GM23338 (cell line): ENCODE results near the gene STOX2. TPM values are rescaled to one million over a fixed set of nuclear protein-coding genes. Genes with fewer than 3 reads are reported as not detected.

Experiments used
- ATAC-seq: fragments of 200-7000 bp; cut with Tn5 transposase; 3 replicates; pipeline ENCODE4 v1.9.1; 2020
- DNase-seq: peaks from one replicate; pipeline ENCODE4 v3.0.0-alpha.2; 2015; ENCODE audit warnings: low spot score
- H2AFZ ChIP-seq: fragments of 200-600 bp; sonication (generic); 2 replicates; pipeline ENCODE4 v1.8.0; 2016; ENCODE audit warnings: antibody characterized with exemption, mild to moderate bottlenecking, moderate library complexity
- H3F3A ChIP-seq: fragments of 200-600 bp; sonication (generic); replicated peaks from 2 replicates; pipeline ENCODE4 v1.8.0; 2017; ENCODE audit warnings: antibody characterized with exemption, mixed run types, low read depth
- H3K27ac ChIP-seq: fragments of 200-600 bp; sonication (generic); 2 replicates; pipeline ENCODE4 v1.6.1; 2016; ENCODE audit warnings: low read depth
- H3K27me3 ChIP-seq: fragments of 200-600 bp; sonication (generic); 2 replicates; pipeline ENCODE4 v1.8.0; 2016; ENCODE audit warnings: mild to moderate bottlenecking, mixed run types, moderate library complexity; ENCODE audit not compliant: insufficient read depth
- H3K36me3 ChIP-seq: fragments of 200-600 bp; sonication (generic); 2 replicates; pipeline ENCODE4 v1.8.0; 2016; ENCODE audit warnings: mild to moderate bottlenecking; ENCODE audit not compliant: insufficient read depth
- H3K4me1 ChIP-seq: fragments of 200-600 bp; sonication (generic); 2 replicates; pipeline ENCODE4 v1.8.0; 2016; ENCODE audit warnings: mild to moderate bottlenecking, moderate library complexity; ENCODE audit not compliant: insufficient read depth
- H3K4me2 ChIP-seq: fragments of 200-600 bp; sonication (generic); 2 replicates; pipeline ENCODE4 v1.7.1; 2017; ENCODE audit warnings: mixed run types
- H3K4me3 ChIP-seq: fragments of 200-600 bp; sonication (generic); 2 replicates; pipeline ENCODE4 v1.6.1; 2016; ENCODE audit warnings: mixed run types
- H3K79me2 ChIP-seq: fragments of 200-600 bp; sonication (generic); replicated peaks from 2 replicates; pipeline ENCODE4 v1.8.0; 2017; ENCODE audit warnings: mild to moderate bottlenecking; ENCODE audit not compliant: insufficient read depth
- H3K9me2 ChIP-seq: fragments of 200-600 bp; sonication (generic); 2 replicates; pipeline ENCODE4 v1.8.0; 2017; ENCODE audit not compliant: insufficient read depth
- H4K20me1 ChIP-seq: fragments of 200-600 bp; sonication (generic); replicated peaks from 2 replicates; pipeline ENCODE4 v1.8.0; 2017; ENCODE audit warnings: mild to moderate bottlenecking; ENCODE audit not compliant: insufficient read depth
- H3K27ac Mint-ChIP-seq: 2 replicates; pipeline ENCODE4 v1.8.0; 2020; ENCODE audit warnings: inconsistent platforms, mild to moderate bottlenecking, moderate library complexity, mixed read lengths
- H3K27me3 Mint-ChIP-seq: 3 replicates; pipeline ENCODE4 v1.8.0; 2022; ENCODE audit warnings: low read depth, mild to moderate bottlenecking, moderate library complexity, mixed read lengths, inconsistent platforms; ENCODE audit not compliant: insufficient read depth, poor library complexity
- H3K36me3 Mint-ChIP-seq: 3 replicates; pipeline ENCODE4 v1.8.0; 2021; ENCODE audit warnings: low read depth, mild to moderate bottlenecking, inconsistent platforms, moderate library complexity, mixed read lengths
- H3K4me1 Mint-ChIP-seq: 3 replicates; pipeline ENCODE4 v1.8.0; 2020; ENCODE audit warnings: mild to moderate bottlenecking, inconsistent platforms, mixed read lengths
- H3K4me3 Mint-ChIP-seq: 3 replicates; pipeline ENCODE4 v1.8.0; 2021; ENCODE audit warnings: moderate library complexity, mild to moderate bottlenecking, inconsistent platforms, mixed read lengths
- H3K9me3 Mint-ChIP-seq: 3 replicates; pipeline ENCODE4 v1.8.0; 2020; ENCODE audit warnings: moderate library complexity, mild to moderate bottlenecking, inconsistent platforms, mixed read lengths
- ETS1 ChIP-seq: IDR thresholded peaks from 2 replicates; pipeline ENCODE4 v1.6.1; 2016; ENCODE audit warnings: antibody characterized with exemption
- EZH2phosphoT487 ChIP-seq: fragments of 200-600 bp; sonication (generic); IDR thresholded peaks from one replicate; pipeline ENCODE4 v1.8.1; 2018; ENCODE audit warnings: antibody characterized with exemption; ENCODE audit not compliant: unreplicated experiment
- JUNB ChIP-seq: IDR thresholded peaks from one replicate; pipeline ENCODE4 v1.6.1; 2016; ENCODE audit warnings: antibody characterized with exemption; ENCODE audit not compliant: unreplicated experiment
- POLR2AphosphoS5 ChIP-seq: IDR thresholded peaks from 2 replicates; pipeline ENCODE4 v1.6.1; 2016; ENCODE audit warnings: antibody characterized with exemption, low read depth
- ZNF114 ChIP-seq: fragments of 250-450 bp; sonication (Bioruptor Pico); IDR thresholded peaks from 2 replicates; pipeline ENCODE4 v1.5.0; 2020; ENCODE audit warnings: mild to moderate bottlenecking, moderate library complexity
- ZNF462 ChIP-seq: fragments of 250-450 bp; sonication (Bioruptor Pico); IDR thresholded peaks from 2 replicates; pipeline ENCODE4 v1.5.0; 2020; ENCODE audit warnings: mild to moderate bottlenecking, moderate library complexity
- polyA plus RNA-seq: library from polyadenylated mRNA; unstranded; fragments of >200 nt; fragmentation: Nextera tagmentation; extraction: Ambion mirVana; gene quantifications from 2 replicates; pipeline ENCODE4 v1.2.1, GENCODE V29; 2016
- total RNA-seq: library from RNA; depleted of rRNA; stranded (reverse); fragments of >200 nt; shearing (Covaris generic); gene quantifications from 2 replicates; pipeline ENCODE4 v1.2.3, GENCODE V29; 2014
- TF ChIP-seq, protein P1 (sequence below): IDR thresholded peaks from one replicate; pipeline ENCODE4 v1.6.1; 2018; ENCODE audit warnings: antibody characterized with exemption; ENCODE audit not compliant: unreplicated experiment
- TF ChIP-seq, protein P2 (sequence below), 2 experiments: fragments of 200-600 bp in 1 of 2; sonication (generic) in 1 of 2; conservative IDR thresholded peaks; 2 replicates each; pipeline versions ENCODE4 v1.5.1 to v1.6.1; 2016 to 2017; ENCODE audit warnings: antibody characterized with exemption in 2 of 2, low read depth in 2 of 2, mild to moderate bottlenecking in 2 of 2, moderate library complexity in 1 of 2

STOX2 gene
- total and polyA plus RNA-seq, 2 experiments from 2014 or later: 19.8 to 20.6 TPM

GRCh38 chr4:183921335-183921734 is 16.2 kb downstream of the STOX2 start:
- H3K79me2 ChIP-seq: peaks cover 97% of the 10 kb centered on the region
- no peak overlapping the region for H3K27ac Mint-ChIP-seq
- H3K4me3 Mint-ChIP-seq: no peak overlapping the region
- ATAC-seq: no peak
- no peaks in the 10 kb centered on the region for H3K36me3 ChIP-seq
- peaks cover 23% of the 10 kb centered on the region; the same call in 2 of the 3 replicates for H3K36me3 Mint-ChIP-seq
- TF ChIP-seq JUNB (no peak), ZNF462 (no peak), EZH2phosphoT487 (no peak), ZNF114 (CRISPR knock-in tag) (no peak), ETS1 (no peak), POLR2AphosphoS5 (no peak)
- TF ChIP-seq, protein P1, sequence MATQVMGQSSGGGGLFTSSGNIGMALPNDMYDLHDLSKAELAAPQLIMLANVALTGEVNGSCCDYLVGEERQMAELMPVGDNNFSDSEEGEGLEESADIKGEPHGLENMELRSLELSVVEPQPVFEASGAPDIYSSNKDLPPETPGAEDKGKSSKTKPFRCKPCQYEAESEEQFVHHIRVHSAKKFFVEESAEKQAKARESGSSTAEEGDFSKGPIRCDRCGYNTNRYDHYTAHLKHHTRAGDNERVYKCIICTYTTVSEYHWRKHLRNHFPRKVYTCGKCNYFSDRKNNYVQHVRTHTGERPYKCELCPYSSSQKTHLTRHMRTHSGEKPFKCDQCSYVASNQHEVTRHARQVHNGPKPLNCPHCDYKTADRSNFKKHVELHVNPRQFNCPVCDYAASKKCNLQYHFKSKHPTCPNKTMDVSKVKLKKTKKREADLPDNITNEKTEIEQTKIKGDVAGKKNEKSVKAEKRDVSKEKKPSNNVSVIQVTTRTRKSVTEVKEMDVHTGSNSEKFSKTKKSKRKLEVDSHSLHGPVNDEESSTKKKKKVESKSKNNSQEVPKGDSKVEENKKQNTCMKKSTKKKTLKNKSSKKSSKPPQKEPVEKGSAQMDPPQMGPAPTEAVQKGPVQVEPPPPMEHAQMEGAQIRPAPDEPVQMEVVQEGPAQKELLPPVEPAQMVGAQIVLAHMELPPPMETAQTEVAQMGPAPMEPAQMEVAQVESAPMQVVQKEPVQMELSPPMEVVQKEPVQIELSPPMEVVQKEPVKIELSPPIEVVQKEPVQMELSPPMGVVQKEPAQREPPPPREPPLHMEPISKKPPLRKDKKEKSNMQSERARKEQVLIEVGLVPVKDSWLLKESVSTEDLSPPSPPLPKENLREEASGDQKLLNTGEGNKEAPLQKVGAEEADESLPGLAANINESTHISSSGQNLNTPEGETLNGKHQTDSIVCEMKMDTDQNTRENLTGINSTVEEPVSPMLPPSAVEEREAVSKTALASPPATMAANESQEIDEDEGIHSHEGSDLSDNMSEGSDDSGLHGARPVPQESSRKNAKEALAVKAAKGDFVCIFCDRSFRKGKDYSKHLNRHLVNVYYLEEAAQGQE: no peak
- TF ChIP-seq, protein P2, sequence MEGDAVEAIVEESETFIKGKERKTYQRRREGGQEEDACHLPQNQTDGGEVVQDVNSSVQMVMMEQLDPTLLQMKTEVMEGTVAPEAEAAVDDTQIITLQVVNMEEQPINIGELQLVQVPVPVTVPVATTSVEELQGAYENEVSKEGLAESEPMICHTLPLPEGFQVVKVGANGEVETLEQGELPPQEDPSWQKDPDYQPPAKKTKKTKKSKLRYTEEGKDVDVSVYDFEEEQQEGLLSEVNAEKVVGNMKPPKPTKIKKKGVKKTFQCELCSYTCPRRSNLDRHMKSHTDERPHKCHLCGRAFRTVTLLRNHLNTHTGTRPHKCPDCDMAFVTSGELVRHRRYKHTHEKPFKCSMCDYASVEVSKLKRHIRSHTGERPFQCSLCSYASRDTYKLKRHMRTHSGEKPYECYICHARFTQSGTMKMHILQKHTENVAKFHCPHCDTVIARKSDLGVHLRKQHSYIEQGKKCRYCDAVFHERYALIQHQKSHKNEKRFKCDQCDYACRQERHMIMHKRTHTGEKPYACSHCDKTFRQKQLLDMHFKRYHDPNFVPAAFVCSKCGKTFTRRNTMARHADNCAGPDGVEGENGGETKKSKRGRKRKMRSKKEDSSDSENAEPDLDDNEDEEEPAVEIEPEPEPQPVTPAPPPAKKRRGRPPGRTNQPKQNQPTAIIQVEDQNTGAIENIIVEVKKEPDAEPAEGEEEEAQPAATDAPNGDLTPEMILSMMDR (conservative IDR thresholded peaks at IDR 0.05; ENCODE audit: low read depth in 2 of 2): no peak
- peaks cover 26% of the 10 kb centered on the region for H3K4me1 Mint-ChIP-seq
- H3K4me1 ChIP-seq: peaks cover 11% of the 10 kb centered on the region
- H3K4me3 ChIP-seq: no peak overlapping the region
- no peak overlapping the region for H3K4me2 ChIP-seq
- H3K9me2 ChIP-seq: no peaks in the 10 kb centered on the region
- H2AFZ ChIP-seq: no peak overlapping the region
- H3K27ac ChIP-seq: no peak overlapping the region
- peaks cover 11% of the 10 kb centered on the region for H4K20me1 ChIP-seq
- no peak for DNase-seq
- no peaks in the 10 kb centered on the region for H3K27me3 Mint-ChIP-seq
- no peaks in the 10 kb centered on the region for H3F3A ChIP-seq
- no peaks in the 10 kb centered on the region for H3K9me3 Mint-ChIP-seq
- H3K27me3 ChIP-seq: no peaks in the 10 kb centered on the region
